HEK293 (cell line): ENCODE measurements around the gene ACTR3C.

ENCODE experiments used
- CTCF ChIA-PET: fragments of 350-600 bp; formaldehyde crosslinking; extraction: SDS; loops from one replicate; lab custom pipeline; 2021; ENCODE audit warnings: antibody characterized with exemption; lab: Yijun Ruan, JAX
- POLR2A ChIA-PET: fragments of 300-600 bp; formaldehyde crosslinking; extraction: SDS; loops from one replicate; lab custom pipeline; 2020; ENCODE audit warnings: antibody characterized with exemption, inconsistent platforms; lab: Yijun Ruan, JAX
- H3K27ac ChIP-seq: fragments of 200-500 bp; sonication (Bioruptor generic); 2 replicates; pipeline ENCODE4 v1.5.1; 2014; ENCODE audit warnings: low read depth, low read length, control low read depth, inconsistent platforms; ENCODE audit errors: extremely low read depth
- H3K36me3 ChIP-seq, 2 experiments: fragments of 200-500 bp in 1 of 2; sonication (Bioruptor generic) in 1 of 2; 1 replicate in 1 of 2; 2 replicates in 1 of 2; pipeline ENCODE4 v1.5.1; 2014 to 2017; ENCODE audit warnings: inconsistent platforms in 2 of 2, low read length in 2 of 2; ENCODE audit not compliant: control insufficient read depth in 2 of 2, insufficient read depth in 1 of 2
- H3K4me1 ChIP-seq: fragments of 200-500 bp; sonication (Bioruptor generic); 2 replicates; pipeline ENCODE4 v1.5.1; 2014; ENCODE audit warnings: mild to moderate bottlenecking, low read length, inconsistent platforms; ENCODE audit not compliant: control insufficient read depth, insufficient read depth
- H3K4me3 ChIP-seq: 2 replicates; pipeline ENCODE4 v1.5.1; 2011; ENCODE audit warnings: low read depth, mild to moderate bottlenecking, control low read depth, low read length, moderate library complexity
- H3K9me3 ChIP-seq: fragments of 200-500 bp; sonication (Bioruptor generic); 2 replicates; pipeline ENCODE4 v1.5.1; 2014; ENCODE audit warnings: low read depth, low read length, inconsistent platforms; ENCODE audit not compliant: control insufficient read depth, insufficient read depth
- GLIS2 ChIP-seq: fragments of 450-650 bp; formaldehyde crosslinking; IDR thresholded peaks from 2 replicates; pipeline ENCODE4 v1.5.1; 2016; ENCODE audit warnings: missing biosample characterization, missing genetic modification characterization
- RBAK ChIP-seq: fragments of 450-650 bp; formaldehyde crosslinking; IDR thresholded peaks from 2 replicates; pipeline ENCODE4 v1.5.1; 2016; ENCODE audit warnings: missing biosample characterization, missing genetic modification characterization
- WT1 ChIP-seq: fragments of 450-650 bp; formaldehyde crosslinking; IDR thresholded peaks from 2 replicates; pipeline ENCODE4 v1.5.1; 2016; ENCODE audit warnings: missing biosample characterization, missing genetic modification characterization
- ZBTB17 ChIP-seq: fragments of 450-650 bp; formaldehyde crosslinking; IDR thresholded peaks from 2 replicates; pipeline ENCODE4 v1.5.1; 2016; ENCODE audit warnings: missing biosample characterization, missing genetic modification characterization
- ZFP41 ChIP-seq: fragments of 450-650 bp; formaldehyde crosslinking; IDR thresholded peaks from 2 replicates; pipeline ENCODE4 v1.5.1; 2016; ENCODE audit warnings: missing biosample characterization, missing genetic modification characterization, borderline replicate concordance
- ZIC2 ChIP-seq: fragments of 450-650 bp; formaldehyde crosslinking; IDR thresholded peaks from 2 replicates; pipeline ENCODE4 v1.5.1; 2016; ENCODE audit warnings: missing biosample characterization, missing genetic modification characterization
- ZNF112 ChIP-seq: fragments of 450-650 bp; formaldehyde crosslinking; IDR thresholded peaks from 2 replicates; pipeline ENCODE4 v1.5.0; 2017; ENCODE audit warnings: missing biosample characterization, missing genetic modification characterization
- ZNF121 ChIP-seq: fragments of 450-650 bp; formaldehyde crosslinking; IDR thresholded peaks from 2 replicates; pipeline ENCODE4 v1.5.1; 2016; ENCODE audit warnings: missing biosample characterization, missing genetic modification characterization
- ZNF138 ChIP-seq: fragments of 450-650 bp; formaldehyde crosslinking; IDR thresholded peaks from 2 replicates; pipeline ENCODE4 v1.5.1; 2016; ENCODE audit warnings: missing biosample characterization, missing genetic modification characterization, borderline replicate concordance
- ZNF16 ChIP-seq: fragments of 450-650 bp; formaldehyde crosslinking; IDR thresholded peaks from 2 replicates; pipeline ENCODE4 v1.5.1; 2016; ENCODE audit warnings: low read depth, missing biosample characterization, missing genetic modification characterization
- ZNF24 ChIP-seq: fragments of 450-650 bp; formaldehyde crosslinking; IDR thresholded peaks from 2 replicates; pipeline ENCODE4 v1.5.1; 2016; ENCODE audit warnings: missing biosample characterization, missing genetic modification characterization
- ZNF354C ChIP-seq: fragments of 450-650 bp; formaldehyde crosslinking; IDR thresholded peaks from 2 replicates; pipeline ENCODE4 v1.5.1; 2016; ENCODE audit warnings: missing biosample characterization, missing genetic modification characterization, low read depth, borderline replicate concordance
- ZNF391 ChIP-seq: fragments of 450-650 bp; formaldehyde crosslinking; IDR thresholded peaks from 2 replicates; pipeline ENCODE4 v1.5.1; 2016; ENCODE audit warnings: low read depth, missing biosample characterization, missing genetic modification characterization, borderline replicate concordance
- ZNF404 ChIP-seq: fragments of 450-650 bp; formaldehyde crosslinking; IDR thresholded peaks from 2 replicates; pipeline ENCODE4 v1.5.1; 2017; ENCODE audit warnings: missing biosample characterization, missing genetic modification characterization
- ZNF544 ChIP-seq: fragments of 450-650 bp; formaldehyde crosslinking; IDR thresholded peaks from 2 replicates; pipeline ENCODE4 v1.5.0; 2017; ENCODE audit warnings: missing biosample characterization, missing genetic modification characterization
- ZNF624 ChIP-seq: fragments of 450-650 bp; formaldehyde crosslinking; IDR thresholded peaks from 2 replicates; pipeline ENCODE4 v1.5.1; 2017; ENCODE audit warnings: missing biosample characterization, missing genetic modification characterization
- ZNF654 ChIP-seq: fragments of 450-650 bp; formaldehyde crosslinking; IDR thresholded peaks from 2 replicates; pipeline ENCODE4 v1.5.1; 2016; ENCODE audit warnings: low read depth, missing biosample characterization, missing genetic modification characterization
- ZNF660 ChIP-seq: fragments of 450-650 bp; IDR thresholded peaks from 2 replicates; pipeline ENCODE4 v1.5.1; 2018; ENCODE audit warnings: missing biosample characterization, mild to moderate bottlenecking, missing genetic modification characterization
- ZNF768 ChIP-seq: fragments of 450-650 bp; formaldehyde crosslinking; IDR thresholded peaks from 2 replicates; pipeline ENCODE4 v1.5.1; 2018; ENCODE audit warnings: missing biosample characterization, mild to moderate bottlenecking, missing genetic modification characterization
- ZNF792 ChIP-seq: fragments of 450-650 bp; formaldehyde crosslinking; IDR thresholded peaks from 2 replicates; pipeline ENCODE4 v1.5.1; 2016; ENCODE audit warnings: missing biosample characterization, missing genetic modification characterization
- TF ChIP-seq, protein P1 (sequence below): fragments of 450-650 bp; formaldehyde crosslinking; IDR thresholded peaks from 2 replicates; pipeline ENCODE4 v1.5.1; 2016; ENCODE audit warnings: missing biosample characterization, missing genetic modification characterization
- TF ChIP-seq, protein P2 (sequence below): sonication (generic); formaldehyde crosslinking; IDR thresholded peaks from 2 replicates; pipeline ENCODE4 v1.8.1; 2022; ENCODE audit warnings: mild to moderate bottlenecking, moderate library complexity, missing genetic modification reagents
- TF ChIP-seq, protein P3 (sequence below): fragments of 450-650 bp; formaldehyde crosslinking; IDR thresholded peaks from 2 replicates; pipeline ENCODE4 v1.5.1; 2016; ENCODE audit warnings: missing biosample characterization, missing genetic modification characterization
- TF ChIP-seq, protein P4 (sequence below): fragments of 450-650 bp; formaldehyde crosslinking; IDR thresholded peaks from 2 replicates; pipeline ENCODE4 v1.5.1; 2016; ENCODE audit warnings: missing biosample characterization, missing genetic modification characterization, low read depth

The ACTR3C gene

DNA sequence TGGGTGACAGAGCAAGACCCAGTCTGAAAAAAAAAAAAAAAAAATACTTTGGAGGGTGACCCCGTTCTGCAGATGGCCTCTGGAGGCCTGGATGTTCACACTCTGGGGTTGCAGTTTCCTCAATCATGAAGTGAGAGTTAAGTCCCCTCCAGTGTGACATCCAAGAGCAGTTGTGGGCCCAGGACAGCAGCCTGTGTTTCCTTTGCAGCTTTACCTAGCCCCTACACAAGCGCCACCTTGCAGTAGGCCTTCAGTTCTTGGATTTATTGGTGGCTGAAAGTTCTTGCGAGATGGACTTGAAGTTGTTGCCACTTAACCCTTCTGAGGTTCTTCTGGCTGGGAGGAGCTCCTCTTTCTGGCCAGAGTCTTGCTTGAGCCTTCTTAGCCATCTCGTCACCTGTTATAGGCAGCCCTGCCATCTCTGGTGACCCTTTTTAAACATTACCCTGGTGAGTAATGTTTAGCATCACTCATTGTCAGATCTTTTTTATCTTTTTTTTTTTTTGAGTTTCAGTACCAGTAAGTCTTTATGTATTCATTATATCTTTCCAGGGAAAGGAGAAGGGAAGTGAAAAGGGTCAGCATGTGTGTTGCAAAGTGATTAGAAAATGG, 3.4 kb upstream of the ACTR3C start:
- H3K27ac ChIP-seq = no peak overlapping the region
- peaks cover 8 to 75% of the 10 kb centered on the region in 2 experiments for H3K36me3 ChIP-seq
- TF ChIP-seq ZIC2 (no peak), ZNF391 (tag by site-specific recombination) (no peak), ZFP41 (tag by site-specific recombination) (no peak), ZNF138 (tag by site-specific recombination) (no peak), GLIS2 (no peak), RBAK (tag by site-specific recombination) (no peak), ZNF24 (tag by site-specific recombination) (no peak), ZNF792 (no peak), ZNF112 (tag by site-specific recombination) (no peak), ZNF768 (no peak), ZNF16 (tag by site-specific recombination) (no peak), ZBTB17 (tag by site-specific recombination) (no peak)
- TF ChIP-seq, protein P1, sequence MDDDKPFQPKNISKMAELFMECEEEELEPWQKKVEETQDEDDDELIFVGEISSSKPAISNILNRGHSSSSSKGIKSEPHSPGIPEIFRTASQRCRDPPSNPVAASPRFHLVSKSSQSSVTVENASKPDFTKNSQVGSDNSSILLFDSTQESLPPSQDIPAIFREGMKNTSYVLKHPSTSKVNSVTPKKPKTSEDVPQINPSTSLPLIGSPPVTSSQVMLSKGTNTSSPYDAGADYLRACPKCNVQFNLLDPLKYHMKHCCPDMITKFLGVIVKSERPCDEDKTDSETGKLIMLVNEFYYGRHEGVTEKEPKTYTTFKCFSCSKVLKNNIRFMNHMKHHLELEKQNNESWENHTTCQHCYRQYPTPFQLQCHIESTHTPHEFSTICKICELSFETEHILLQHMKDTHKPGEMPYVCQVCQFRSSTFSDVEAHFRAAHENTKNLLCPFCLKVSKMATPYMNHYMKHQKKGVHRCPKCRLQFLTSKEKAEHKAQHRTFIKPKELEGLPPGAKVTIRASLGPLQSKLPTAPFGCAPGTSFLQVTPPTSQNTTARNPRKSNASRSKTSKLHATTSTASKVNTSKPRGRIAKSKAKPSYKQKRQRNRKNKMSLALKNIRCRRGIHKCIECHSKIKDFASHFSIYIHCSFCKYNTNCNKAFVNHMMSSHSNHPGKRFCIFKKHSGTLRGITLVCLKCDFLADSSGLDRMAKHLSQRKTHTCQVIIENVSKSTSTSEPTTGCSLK (tag by site-specific recombination) = no peak
- TF ChIP-seq, protein P2, sequence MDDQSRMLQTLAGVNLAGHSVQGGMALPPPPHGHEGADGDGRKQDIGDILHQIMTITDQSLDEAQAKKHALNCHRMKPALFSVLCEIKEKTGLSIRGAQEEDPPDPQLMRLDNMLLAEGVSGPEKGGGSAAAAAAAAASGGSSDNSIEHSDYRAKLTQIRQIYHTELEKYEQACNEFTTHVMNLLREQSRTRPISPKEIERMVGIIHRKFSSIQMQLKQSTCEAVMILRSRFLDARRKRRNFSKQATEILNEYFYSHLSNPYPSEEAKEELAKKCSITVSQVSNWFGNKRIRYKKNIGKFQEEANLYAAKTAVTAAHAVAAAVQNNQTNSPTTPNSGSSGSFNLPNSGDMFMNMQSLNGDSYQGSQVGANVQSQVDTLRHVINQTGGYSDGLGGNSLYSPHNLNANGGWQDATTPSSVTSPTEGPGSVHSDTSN (CRISPR knock-in tag) = no peak
- H3K9me3 ChIP-seq = no peaks in the 10 kb centered on the region
- ChIA-PET CTCF (interaction anchor here (0.7 kb wide), 1 partner anchor 360 kb away, joined by 3 read pairs; no protein-coding TSS in a partner anchor), POLR2A (interaction anchor here (0.7 kb wide), 2 partner anchors 462 to 608 kb away, joined by 3 read pairs; no protein-coding TSS in a partner anchor)
- no peak overlapping the region for H3K4me3 ChIP-seq
- H3K4me1 ChIP-seq = no peaks in the 10 kb centered on the region

DNA sequence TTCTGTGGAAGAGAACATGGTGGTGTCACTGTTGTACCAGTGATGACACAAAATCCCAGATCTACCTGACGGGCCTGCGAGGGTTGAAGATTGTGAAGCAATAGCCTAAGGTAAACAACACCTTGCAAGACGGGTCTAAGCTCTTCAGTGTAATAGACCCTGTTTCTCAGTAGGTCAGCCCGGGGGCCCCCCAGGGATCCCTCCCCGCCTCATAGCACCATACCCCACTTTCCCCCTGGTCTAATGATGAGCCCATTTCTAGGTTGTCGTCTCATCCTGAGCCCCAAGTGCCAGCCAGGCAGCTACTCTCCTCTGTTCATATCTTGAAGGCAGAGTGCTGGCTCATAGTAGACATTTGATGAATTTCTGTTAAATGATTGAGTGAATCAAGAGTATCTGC, 2.6 kb upstream of the ACTR3C start:
- TF ChIP-seq ZNF660 (tag by site-specific recombination) (no peak), ZNF121 (tag by site-specific recombination) (no peak), ZNF654 (tag by site-specific recombination) (no peak), ZNF404 (tag by site-specific recombination) (no peak), ZNF544 (no peak)
- ChIA-PET POLR2A (interaction anchor here (1.3 kb wide), 1 partner anchor 9 kb away, joined by 3 read pairs; no protein-coding TSS in a partner anchor), CTCF (no interaction called here)
- Histone ChIP-seq H3K9me3 (no peaks in the 10 kb centered on the region), H3K36me3 (peaks cover 8 to 67% of the 10 kb centered on the region in 2 experiments), H3K4me3 (no peak overlapping the region), H3K4me1 (no peaks in the 10 kb centered on the region), H3K27ac (no peak overlapping the region)

DNA sequence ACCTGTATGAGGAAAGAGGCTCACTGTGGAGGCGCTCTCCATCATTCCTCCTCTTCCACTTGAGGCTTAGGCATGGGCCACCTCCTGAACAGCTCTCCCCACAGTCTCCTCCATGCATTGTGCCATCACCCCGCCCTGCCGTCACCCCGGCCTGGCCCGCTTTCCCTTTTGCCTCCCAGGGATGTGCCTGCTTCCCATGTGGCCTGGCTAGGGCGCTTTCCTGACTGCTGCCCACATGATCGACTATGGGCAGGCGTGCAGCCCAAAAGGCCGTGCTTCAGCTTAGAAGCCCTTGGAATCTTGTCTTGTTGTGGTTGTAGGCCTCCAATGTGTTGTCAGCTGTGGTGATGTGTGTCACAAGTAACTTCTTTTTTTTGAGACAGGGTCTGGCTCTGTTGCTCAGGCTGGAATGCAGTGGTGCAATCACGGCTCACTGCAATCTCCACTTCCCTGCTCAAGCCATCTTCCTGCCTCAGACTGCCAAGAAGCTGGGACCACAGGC, 1.8 kb upstream of the ACTR3C start:
- POLR2A ChIA-PET = interaction anchor here (1.3 kb wide), 1 partner anchor 10 kb away, joined by 3 read pairs; no protein-coding TSS in a partner anchor
- Histone ChIP-seq H3K27ac (no peak overlapping the region), H3K4me1 (no peaks in the 10 kb centered on the region), H3K9me3 (no peaks in the 10 kb centered on the region), H3K36me3 (peaks cover 8 to 59% of the 10 kb centered on the region in 2 experiments), H3K4me3 (no peak overlapping the region)
- TF ChIP-seq, protein P3, sequence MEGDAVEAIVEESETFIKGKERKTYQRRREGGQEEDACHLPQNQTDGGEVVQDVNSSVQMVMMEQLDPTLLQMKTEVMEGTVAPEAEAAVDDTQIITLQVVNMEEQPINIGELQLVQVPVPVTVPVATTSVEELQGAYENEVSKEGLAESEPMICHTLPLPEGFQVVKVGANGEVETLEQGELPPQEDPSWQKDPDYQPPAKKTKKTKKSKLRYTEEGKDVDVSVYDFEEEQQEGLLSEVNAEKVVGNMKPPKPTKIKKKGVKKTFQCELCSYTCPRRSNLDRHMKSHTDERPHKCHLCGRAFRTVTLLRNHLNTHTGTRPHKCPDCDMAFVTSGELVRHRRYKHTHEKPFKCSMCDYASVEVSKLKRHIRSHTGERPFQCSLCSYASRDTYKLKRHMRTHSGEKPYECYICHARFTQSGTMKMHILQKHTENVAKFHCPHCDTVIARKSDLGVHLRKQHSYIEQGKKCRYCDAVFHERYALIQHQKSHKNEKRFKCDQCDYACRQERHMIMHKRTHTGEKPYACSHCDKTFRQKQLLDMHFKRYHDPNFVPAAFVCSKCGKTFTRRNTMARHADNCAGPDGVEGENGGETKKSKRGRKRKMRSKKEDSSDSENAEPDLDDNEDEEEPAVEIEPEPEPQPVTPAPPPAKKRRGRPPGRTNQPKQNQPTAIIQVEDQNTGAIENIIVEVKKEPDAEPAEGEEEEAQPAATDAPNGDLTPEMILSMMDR (tag by site-specific recombination) = no peak
- TF ChIP-seq ZNF354C (tag by site-specific recombination) = no peak
- no peak for TF ChIP-seq WT1 (tag by site-specific recombination)
- TF ChIP-seq, protein P4, sequence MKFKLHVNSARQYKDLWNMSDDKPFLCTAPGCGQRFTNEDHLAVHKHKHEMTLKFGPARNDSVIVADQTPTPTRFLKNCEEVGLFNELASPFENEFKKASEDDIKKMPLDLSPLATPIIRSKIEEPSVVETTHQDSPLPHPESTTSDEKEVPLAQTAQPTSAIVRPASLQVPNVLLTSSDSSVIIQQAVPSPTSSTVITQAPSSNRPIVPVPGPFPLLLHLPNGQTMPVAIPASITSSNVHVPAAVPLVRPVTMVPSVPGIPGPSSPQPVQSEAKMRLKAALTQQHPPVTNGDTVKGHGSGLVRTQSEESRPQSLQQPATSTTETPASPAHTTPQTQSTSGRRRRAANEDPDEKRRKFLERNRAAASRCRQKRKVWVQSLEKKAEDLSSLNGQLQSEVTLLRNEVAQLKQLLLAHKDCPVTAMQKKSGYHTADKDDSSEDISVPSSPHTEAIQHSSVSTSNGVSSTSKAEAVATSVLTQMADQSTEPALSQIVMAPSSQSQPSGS (tag by site-specific recombination) = no peak
- TF ChIP-seq ZNF624 (tag by site-specific recombination) = no peak
- CTCF ChIA-PET = no interaction called here
